DND-41 (cell line): ENCODE measurements around the gene NTM.

Source experiments
- ATAC-seq: fragments of 200-7000 bp; cut with Tn5 transposase; 3 replicates; pipeline ENCODE4 v1.9.1; 2021; ENCODE audit warnings: low read depth; ENCODE audit not compliant: insufficient read depth
- DNase-seq: peaks from one replicate; pipeline ENCODE4 v3.0.0-alpha.2; 2020
- H2AFZ ChIP-seq: 2 replicates; pipeline ENCODE4 v1.6.0; 2012; ENCODE audit warnings: low read depth, low read length
- H3K27ac ChIP-seq: 2 replicates; pipeline ENCODE4 v1.5.1; 2012; ENCODE audit warnings: low read length, inconsistent platforms
- H3K27me3 ChIP-seq: fragments of 200-600 bp; sonication (generic); 2 replicates; pipeline ENCODE4 v1.6.0; 2012; ENCODE audit warnings: low read length, mild to moderate bottlenecking, inconsistent platforms; ENCODE audit not compliant: insufficient read depth, poor library complexity
- H3K36me3 ChIP-seq: 2 replicates; pipeline ENCODE4 v1.5.1; 2012; ENCODE audit warnings: low read length, inconsistent platforms; ENCODE audit not compliant: insufficient read depth
- H3K4me1 ChIP-seq: 2 replicates; pipeline ENCODE4 v1.5.1; 2012; ENCODE audit warnings: mild to moderate bottlenecking, low read length; ENCODE audit not compliant: insufficient read depth
- H3K4me2 ChIP-seq: 2 replicates; pipeline ENCODE4 v1.6.0; 2012; ENCODE audit warnings: mild to moderate bottlenecking, moderate library complexity, low read length, inconsistent platforms; ENCODE audit not compliant: insufficient read depth
- H3K4me3 ChIP-seq, 2 experiments: fragments of 200-600 bp in 1 of 2; shearing (Covaris generic) in 1 of 2; 2 replicates each; pipeline ENCODE4 v1.5.1; 2012 to 2016; ENCODE audit warnings: inconsistent platforms in 2 of 2, low read length in 2 of 2, mild to moderate bottlenecking in 2 of 2, low read depth in 1 of 2, moderate library complexity in 1 of 2
- H3K79me2 ChIP-seq: 2 replicates; pipeline ENCODE4 v1.6.0; 2012; ENCODE audit warnings: low read length, inconsistent platforms; ENCODE audit not compliant: insufficient read depth
- H3K9ac ChIP-seq: 2 replicates; pipeline ENCODE4 v1.6.0; 2012; ENCODE audit warnings: low read depth, mild to moderate bottlenecking, inconsistent platforms, low read length, moderate library complexity
- H3K9me3 ChIP-seq: 2 replicates; pipeline ENCODE4 v1.5.1; 2012; ENCODE audit warnings: low read length, moderate library complexity, mild to moderate bottlenecking, inconsistent platforms; ENCODE audit not compliant: insufficient read depth, severe bottlenecking
- H4K20me1 ChIP-seq: 2 replicates; pipeline ENCODE4 v1.6.0; 2012; ENCODE audit warnings: low read length; ENCODE audit not compliant: insufficient read depth
- EZH2 ChIP-seq: IDR thresholded peaks from 3 replicates; pipeline ENCODE4 v1.6.1; 2012; ENCODE audit warnings: borderline replicate concordance, low read depth, mild to moderate bottlenecking, moderate library complexity, low read length, inconsistent platforms; ENCODE audit not compliant: severe bottlenecking
- TF ChIP-seq, protein P1 (sequence below): IDR thresholded peaks from 2 replicates; pipeline ENCODE4 v1.5.1; 2012; ENCODE audit warnings: borderline replicate concordance, low read length, moderate library complexity, mild to moderate bottlenecking; ENCODE audit not compliant: poor library complexity, severe bottlenecking; ENCODE audit errors: extremely low read depth

Gene NTM

GRCh38 chr11:131764126-131764525 is 393.7 kb downstream of the NTM start:
- no peak for ATAC-seq
- Histone ChIP-seq H3K9ac (no peak overlapping the region), H3K27me3 (peaks cover under 1% of the 10 kb centered on the region), H3K79me2 (no peaks in the 10 kb centered on the region), H2AFZ (no peak overlapping the region), H3K36me3 (no peaks in the 10 kb centered on the region), H3K9me3 (no peaks in the 10 kb centered on the region), H3K4me3 (no peak overlapping the region), H4K20me1 (no peaks in the 10 kb centered on the region), H3K4me1 (no peaks in the 10 kb centered on the region), H3K4me2 (no peak overlapping the region), H3K27ac (no peak overlapping the region)
- no peak for DNase-seq
- TF ChIP-seq EZH2, result no peak
- TF ChIP-seq, protein P1, sequence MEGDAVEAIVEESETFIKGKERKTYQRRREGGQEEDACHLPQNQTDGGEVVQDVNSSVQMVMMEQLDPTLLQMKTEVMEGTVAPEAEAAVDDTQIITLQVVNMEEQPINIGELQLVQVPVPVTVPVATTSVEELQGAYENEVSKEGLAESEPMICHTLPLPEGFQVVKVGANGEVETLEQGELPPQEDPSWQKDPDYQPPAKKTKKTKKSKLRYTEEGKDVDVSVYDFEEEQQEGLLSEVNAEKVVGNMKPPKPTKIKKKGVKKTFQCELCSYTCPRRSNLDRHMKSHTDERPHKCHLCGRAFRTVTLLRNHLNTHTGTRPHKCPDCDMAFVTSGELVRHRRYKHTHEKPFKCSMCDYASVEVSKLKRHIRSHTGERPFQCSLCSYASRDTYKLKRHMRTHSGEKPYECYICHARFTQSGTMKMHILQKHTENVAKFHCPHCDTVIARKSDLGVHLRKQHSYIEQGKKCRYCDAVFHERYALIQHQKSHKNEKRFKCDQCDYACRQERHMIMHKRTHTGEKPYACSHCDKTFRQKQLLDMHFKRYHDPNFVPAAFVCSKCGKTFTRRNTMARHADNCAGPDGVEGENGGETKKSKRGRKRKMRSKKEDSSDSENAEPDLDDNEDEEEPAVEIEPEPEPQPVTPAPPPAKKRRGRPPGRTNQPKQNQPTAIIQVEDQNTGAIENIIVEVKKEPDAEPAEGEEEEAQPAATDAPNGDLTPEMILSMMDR, result no peak

DNA sequence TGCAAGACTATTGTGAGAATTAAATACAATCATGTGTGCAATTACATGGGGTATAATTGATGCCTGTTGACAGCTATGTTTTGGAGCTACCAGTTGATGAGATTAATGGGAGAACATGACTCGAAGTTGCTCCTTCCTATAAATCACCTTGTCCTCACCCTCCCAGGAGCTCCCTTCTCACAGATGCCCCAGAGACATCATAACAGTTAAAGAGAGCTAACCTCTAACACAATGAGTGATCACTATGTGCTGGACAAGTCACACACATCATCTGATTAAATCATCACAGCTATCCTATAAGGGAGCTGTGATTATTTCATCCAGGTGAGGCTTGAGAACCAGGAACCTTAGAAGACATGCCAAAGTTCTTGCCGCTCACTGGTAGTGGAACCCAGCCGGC is 394.2 kb downstream of the NTM start:
- TF ChIP-seq EZH2, result no peak
- TF ChIP-seq, protein P1, result no peak
- H3K4me1 ChIP-seq, result no peaks in the 10 kb centered on the region
- H3K9me3 ChIP-seq, result no peaks in the 10 kb centered on the region
- H3K4me3 ChIP-seq, result no peak overlapping the region
- H3K36me3 ChIP-seq, result no peaks in the 10 kb centered on the region
- no peak overlapping the region for H3K27ac ChIP-seq
- no peak overlapping the region for H3K4me2 ChIP-seq
- no peak overlapping the region for H3K9ac ChIP-seq
- H2AFZ ChIP-seq, result no peak overlapping the region
- ATAC-seq (no peak), DNase-seq (no peak)
- no peaks in the 10 kb centered on the region for H3K79me2 ChIP-seq
- H3K27me3 ChIP-seq, result no peaks in the 10 kb centered on the region
- no peaks in the 10 kb centered on the region for H4K20me1 ChIP-seq

- H3K4me1 ChIP-seq, result no peaks in the 10 kb centered on the region
- no peak overlapping the region for H3K27ac ChIP-seq
- H3K9ac ChIP-seq, result no peak overlapping the region
- no peaks in the 10 kb centered on the region for H3K79me2 ChIP-seq
- DNase-seq (no peak), ATAC-seq (no peak)
- H3K27me3 ChIP-seq, result no peaks in the 10 kb centered on the region
- no peak overlapping the region for H3K4me3 ChIP-seq
- H3K4me2 ChIP-seq, result no peak overlapping the region
- H3K9me3 ChIP-seq, result no peaks in the 10 kb centered on the region
- H3K36me3 ChIP-seq, result no peaks in the 10 kb centered on the region
- H2AFZ ChIP-seq, result no peak overlapping the region
- no peaks in the 10 kb centered on the region for H4K20me1 ChIP-seq
- no peak for TF ChIP-seq EZH2
- TF ChIP-seq, protein P1, result no peak
These were observed 396.2 kb downstream of the NTM start for GRCh38 chr11:131766637-131767036.

GRCh38 chr11:131767421-131767820 is 397.0 kb downstream of the NTM start:
- no peaks in the 10 kb centered on the region for H3K36me3 ChIP-seq
- H4K20me1 ChIP-seq, result no peaks in the 10 kb centered on the region
- no peak overlapping the region for H3K9ac ChIP-seq
- no peak overlapping the region for H3K27ac ChIP-seq
- H3K27me3 ChIP-seq, result no peaks in the 10 kb centered on the region
- DNase-seq (no peak), ATAC-seq (no peak)
- H3K4me3 ChIP-seq, result no peak overlapping the region
- H2AFZ ChIP-seq, result no peak overlapping the region
- no peaks in the 10 kb centered on the region for H3K9me3 ChIP-seq
- no peaks in the 10 kb centered on the region for H3K79me2 ChIP-seq
- no peaks in the 10 kb centered on the region for H3K4me1 ChIP-seq
- TF ChIP-seq EZH2, result no peak
- TF ChIP-seq, protein P1, result no peak
- no peak overlapping the region for H3K4me2 ChIP-seq
